SU-DHL-6 (cell line): ENCODE data around the gene TMEM204.

Experiments used
- CTCF ChIP-seq: fragments of 200-600 bp; sonication (generic); IDR thresholded peaks from one replicate; pipeline ENCODE4 v1.5.1; 2017; ENCODE audit warnings: antibody characterized with exemption, mild to moderate bottlenecking, low read length, moderate library complexity; ENCODE audit not compliant: insufficient read depth, poor library complexity, severe bottlenecking
- EZH2phosphoT487 ChIP-seq: fragments of 200-600 bp; sonication (generic), shearing (Covaris generic); conservative IDR thresholded peaks from 2 replicates; pipeline ENCODE4 v1.6.1; 2018; ENCODE audit warnings: mild to moderate bottlenecking, antibody characterized with exemption, low read length, moderate library complexity, mixed read lengths

- no peak for TF ChIP-seq CTCF
- TF ChIP-seq EZH2phosphoT487 = no peak
Measured at GRCh38 chr16:1563786-1564185, 30.3 kb downstream of the TMEM204 start.
